ELR (cell line): Measurements from ENCODE around the gene TICAM2.
"Not testable (repeated sequence)": the region's sequence is repeated elsewhere in the genome, so short reads cannot be mapped to it uniquely, and the experiment has no call there.

Experiments used
- DNase-seq: peaks from one replicate; pipeline ENCODE4 v3.0.0-alpha.2; 2015; ENCODE audit warnings: low read depth

Gene TICAM2

GRCh38 chr5:115601701-115602590, at the start of gene TICAM2:
Gene TICAM2, minus strand, starts transcription at chr5:115602479. Its CDS starts 21,223 bp downstream, at chr5:115581256.
- peak; percentile 83 for DNase-seq

GRCh38 chr5:115649541-115649940, 47.3 kb upstream of the TICAM2 start:
- peak; percentile 14 for DNase-seq

- DNase-seq: no peak
Measured at GRCh38 chr5:115648056-115648455, 45.8 kb upstream of the TICAM2 start.

- DNase-seq: not testable (repeated sequence)
Measured at GRCh38 chr5:115645386-115645785, 43.1 kb upstream of the TICAM2 start.

- no peak for DNase-seq
Measured at GRCh38 chr5:115644046-115644445, 41.8 kb upstream of the TICAM2 start.

- DNase-seq: peak; percentile 50
Measured at GRCh38 chr5:115641948-115642347, 39.7 kb upstream of the TICAM2 start.

GRCh38 chr5:115640274-115640673, 38.0 kb upstream of the TICAM2 start:
- DNase-seq: no peak

GRCh38 chr5:115639377-115639776, 37.1 kb upstream of the TICAM2 start:
- DNase-seq: no peak

- DNase-seq: no peak
Measured at GRCh38 chr5:115637507-115637906, 35.2 kb upstream of the TICAM2 start.

- no peak for DNase-seq
Measured at GRCh38 chr5:115636008-115636407, 33.7 kb upstream of the TICAM2 start.

- DNase-seq: peak; percentile 90
Measured at GRCh38 chr5:115634343-115635132, 32.3 kb upstream of the TICAM2 start.

GRCh38 chr5:115629903-115630302, 27.6 kb upstream of the TICAM2 start:
- DNase-seq: no peak

- DNase-seq: peak; percentile 24
Measured at GRCh38 chr5:115627295-115627865, 25.1 kb upstream of the TICAM2 start.

GRCh38 chr5:115626445-115626823, 24.2 kb upstream of the TICAM2 start:
- DNase-seq: no peak

- DNase-seq: peak; percentile 99
Measured at GRCh38 chr5:115625579-115626444, 23.5 kb upstream of the TICAM2 start, which contains the start of gene TMED7. Gene TMED7, minus strand, starts transcription at chr5:115626036. Its CDS starts 244 bp downstream, at chr5:115625792.

GRCh38 chr5:115624994-115625393, 22.7 kb upstream of the TICAM2 start:
- DNase-seq: peak; percentile 26

- no peak for DNase-seq
Measured at GRCh38 chr5:115623658-115624057, 21.4 kb upstream of the TICAM2 start.

- no peak for DNase-seq
Measured at GRCh38 chr5:115621365-115621900, 19.2 kb upstream of the TICAM2 start.

- no peak for DNase-seq
Measured at GRCh38 chr5:115616892-115617291, 14.6 kb upstream of the TICAM2 start.

GRCh38 chr5:115616472-115616871, 14.2 kb upstream of the TICAM2 start:
- DNase-seq: no peak

- DNase-seq: no peak
Measured at GRCh38 chr5:115611873-115612272, 9.6 kb upstream of the TICAM2 start.
